ENCODE data around the gene OR52J3. TPM values are rescaled to one million over a fixed set of nuclear protein-coding genes. Genes with fewer than 3 reads are reported as not detected.
"Not testable (repeated sequence)": the region's sequence is repeated elsewhere in the genome, so short reads cannot be mapped to it uniquely, and the experiment has no call there.

The OR52J3 gene
- total RNA-seq: not detected in 2 replicates

- no peak for DNase-seq (ENCODE audit: extremely low read depth, low read depth, low spot score)
Observed at GRCh38 chr11:5046226-5046625, at the start of gene OR52J3. Gene OR52J3 (plus strand): TSS chr11:5046526. CDS start chr11:5046526, 0 bp downstream.

GRCh38 chr11:5004424-5005274 is 41.7 kb upstream of the OR52J3 start:
- DNase-seq (ENCODE audit: extremely low read depth, low read depth, low spot score): no peak

DNA sequence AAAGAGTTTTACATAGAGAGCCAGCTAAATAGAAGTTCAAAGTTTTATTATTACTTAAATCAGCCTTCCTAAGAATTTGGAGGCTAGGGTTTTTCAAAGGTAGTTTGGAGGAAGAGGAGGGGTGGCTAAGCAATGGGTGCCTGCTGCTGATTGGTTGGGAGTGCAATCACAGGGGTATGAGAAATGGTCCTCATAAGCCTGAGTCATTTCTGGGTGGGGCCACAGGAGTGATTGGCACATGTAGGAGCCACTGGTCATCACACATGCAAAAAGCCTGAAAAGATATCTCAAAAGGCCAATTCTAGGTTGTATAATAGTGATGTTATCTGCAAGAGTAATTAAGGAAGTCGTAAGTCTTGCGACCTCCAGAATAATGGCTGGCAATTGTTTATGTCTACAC is 38.8 kb upstream of the OR52J3 start:
- no peak for DNase-seq (ENCODE audit: extremely low read depth, low read depth, low spot score)

- DNase-seq (ENCODE audit: extremely low read depth, low read depth, low spot score): no peak
Observed at GRCh38 chr11:5011254-5011653, 35.1 kb upstream of the OR52J3 start.

DNA sequence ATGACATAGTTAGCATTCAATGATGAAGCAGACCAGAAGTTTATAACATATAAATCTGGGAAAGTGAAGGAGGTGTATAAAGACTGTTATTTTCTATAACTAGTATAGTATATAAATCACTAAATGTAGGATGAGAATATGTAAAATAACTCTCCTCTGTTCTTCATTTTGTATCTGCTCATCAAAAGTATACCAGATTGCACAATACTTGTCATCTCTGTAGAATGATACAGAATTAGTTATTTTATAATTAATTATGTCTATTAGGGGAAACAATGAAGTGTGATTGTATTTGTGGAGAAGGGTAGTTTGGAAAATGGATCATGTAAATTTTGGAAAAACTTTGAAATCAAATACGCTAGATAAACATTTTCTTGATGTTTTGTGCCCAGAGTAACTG is 33.3 kb upstream of the OR52J3 start:
- DNase-seq (ENCODE audit: extremely low read depth, low read depth, low spot score): no peak

DNA sequence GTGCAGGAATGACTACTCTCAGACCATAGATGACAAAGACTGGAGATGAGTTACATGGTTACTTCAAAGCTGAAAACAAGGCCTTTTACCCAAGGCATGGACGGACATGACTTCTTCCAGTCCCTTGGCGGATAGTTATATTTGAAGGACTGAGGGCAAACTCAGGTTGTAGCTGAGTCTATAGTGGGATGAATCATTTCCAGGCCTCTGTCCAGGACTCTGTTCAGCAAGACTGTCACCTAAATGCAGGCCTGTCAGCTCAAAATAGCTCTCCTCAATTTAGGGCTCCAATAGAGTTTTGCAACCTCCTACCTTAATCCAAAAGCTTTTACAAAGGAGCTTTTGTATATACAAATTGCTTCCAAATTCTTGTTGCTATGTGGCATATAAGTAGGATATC is 24.3 kb upstream of the OR52J3 start:
- DNase-seq (ENCODE audit: extremely low read depth, low read depth, low spot score): no peak

DNA sequence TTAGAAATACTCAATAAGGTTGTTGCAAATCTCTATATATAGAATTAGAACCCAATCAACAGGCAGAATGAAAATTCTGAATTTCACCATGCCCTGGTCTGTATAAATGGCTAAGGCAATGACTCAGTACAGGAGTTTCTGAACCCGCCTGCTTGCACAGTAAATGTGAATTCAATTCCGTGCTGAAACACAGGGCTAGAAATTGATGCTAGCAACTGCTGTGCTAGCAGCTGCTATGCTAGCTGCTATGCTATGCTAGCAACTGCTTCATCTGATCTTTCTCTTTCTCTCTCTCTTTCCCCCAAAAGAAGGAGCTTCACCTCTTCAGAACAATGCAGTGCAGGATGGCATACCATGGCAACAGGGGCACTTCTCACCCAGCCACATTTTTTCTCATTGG is 9.7 kb upstream of the OR52J3 start:
- DNase-seq (ENCODE audit: extremely low read depth, low read depth, low spot score): no peak

- no peak for DNase-seq (ENCODE audit: extremely low read depth, low read depth, low spot score)
Observed at GRCh38 chr11:5037926-5038325, 8.4 kb upstream of the OR52J3 start.

DNA sequence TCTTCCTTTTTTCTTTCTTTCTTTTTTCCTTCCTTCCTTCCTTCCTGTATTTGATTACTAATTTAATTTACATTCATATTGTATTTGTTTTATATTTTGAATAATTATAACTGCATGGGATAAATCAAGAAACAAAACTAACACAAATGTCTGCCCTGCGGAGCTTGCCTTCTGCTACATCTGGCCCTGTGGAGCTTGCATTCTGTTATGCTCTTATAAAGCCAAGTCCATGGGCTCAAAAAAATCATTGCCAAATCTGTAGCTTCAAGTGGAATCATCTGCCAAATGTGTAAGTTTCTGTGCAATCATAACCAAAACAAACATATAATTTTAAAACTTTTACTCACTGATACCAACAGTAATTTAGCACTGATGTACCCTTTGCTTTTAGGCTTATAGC is 8.0 kb upstream of the OR52J3 start:
- DNase-seq (ENCODE audit: extremely low read depth, low read depth, low spot score): no peak

DNA sequence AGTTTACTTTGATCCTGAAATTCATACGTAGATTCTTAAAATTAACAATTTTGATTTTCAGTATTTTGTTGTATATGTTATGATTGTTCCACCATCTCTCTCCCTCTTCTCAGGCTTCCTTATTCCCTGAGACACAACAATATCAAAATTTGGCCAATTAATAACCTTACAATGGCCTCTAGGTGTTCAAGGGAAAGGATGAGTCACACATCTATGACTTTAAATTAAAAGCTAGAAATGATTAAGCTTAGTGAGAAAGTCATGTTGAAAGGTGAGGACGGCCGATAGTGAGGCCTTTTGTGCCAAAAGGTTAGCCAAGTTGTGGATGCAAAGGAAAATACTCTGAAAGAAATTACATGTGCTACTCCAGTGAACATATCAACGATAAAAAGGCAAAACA is 5.5 kb upstream of the OR52J3 start:
- no peak for DNase-seq (ENCODE audit: extremely low read depth, low read depth, low spot score)

GRCh38 chr11:5042091-5042490 is 4.2 kb upstream of the OR52J3 start:
- DNase-seq (ENCODE audit: extremely low read depth, low read depth, low spot score): no peak

DNA sequence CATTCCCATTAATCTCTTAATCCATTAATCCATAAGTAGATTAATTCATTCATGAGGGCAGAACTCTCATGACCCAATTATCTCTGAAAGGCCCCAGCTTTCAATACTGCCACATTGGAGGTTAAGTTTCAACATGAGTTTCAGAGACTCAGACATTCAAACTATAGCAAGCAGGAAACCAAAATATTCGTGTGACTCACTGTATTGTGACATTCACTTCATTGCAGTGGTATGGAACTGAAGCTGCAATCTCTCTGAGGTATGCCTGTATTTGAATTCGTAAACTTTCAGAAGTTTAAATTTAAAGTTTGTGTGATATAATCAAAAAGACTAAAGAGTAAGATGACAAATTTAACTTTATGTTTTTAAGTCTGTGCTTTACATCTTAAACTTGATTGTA is 2.9 kb upstream of the OR52J3 start:
- no peak for DNase-seq (ENCODE audit: extremely low read depth, low read depth, low spot score)

- no peak for DNase-seq (ENCODE audit: extremely low read depth, low read depth, low spot score)
Observed at GRCh38 chr11:5046754-5047330, 516 bp downstream of the OR52J3 start.

DNA sequence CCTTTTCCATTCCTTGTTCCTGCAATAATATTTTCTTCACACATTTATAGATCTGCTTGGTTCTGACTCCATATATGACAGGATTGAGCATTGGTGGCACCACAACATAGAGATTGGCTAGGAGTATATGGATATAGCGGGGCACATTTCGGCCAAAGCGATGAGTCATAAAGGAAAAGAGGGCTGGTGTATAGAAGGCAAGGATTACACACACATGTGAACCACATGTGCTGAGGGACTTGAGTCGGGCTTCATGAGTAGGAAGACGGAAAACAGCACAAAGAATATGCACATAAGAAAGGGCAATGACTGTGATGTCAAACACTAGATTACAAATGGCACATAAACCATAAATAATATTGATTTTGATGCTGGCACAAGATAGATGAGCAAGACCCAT is 12.4 kb downstream of the OR52J3 start:
- DNase-seq (ENCODE audit: extremely low read depth, low read depth, low spot score): not testable (repeated sequence)

GRCh38 chr11:5059391-5059790 is 13.1 kb downstream of the OR52J3 start, which contains the start of gene OR52E2:
Gene OR52E2 (minus strand): TSS chr11:5059627. CDS start chr11:5059627, 0 bp downstream.
- DNase-seq (ENCODE audit: extremely low read depth, low read depth, low spot score): no peak

DNA sequence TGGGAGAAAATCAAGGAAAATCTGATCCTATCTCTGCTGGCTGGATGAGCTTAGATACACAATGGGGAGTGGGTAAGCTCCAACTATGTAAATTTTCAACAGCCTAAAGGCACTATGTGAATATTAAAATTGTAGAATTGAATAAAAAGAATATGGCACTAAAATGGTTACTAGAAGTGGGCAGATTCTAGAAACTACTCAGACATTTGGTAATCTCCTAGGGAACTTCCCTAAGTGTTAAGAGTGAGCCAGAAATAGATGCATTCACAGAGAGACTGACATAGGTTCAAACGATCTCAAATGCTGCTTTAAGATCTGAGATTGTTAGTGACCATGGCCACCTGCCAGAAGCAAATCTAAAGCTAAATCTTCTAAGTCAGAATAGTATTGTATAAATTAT is 18.7 kb downstream of the OR52J3 start:
- no peak for DNase-seq (ENCODE audit: extremely low read depth, low read depth, low spot score)

DNA sequence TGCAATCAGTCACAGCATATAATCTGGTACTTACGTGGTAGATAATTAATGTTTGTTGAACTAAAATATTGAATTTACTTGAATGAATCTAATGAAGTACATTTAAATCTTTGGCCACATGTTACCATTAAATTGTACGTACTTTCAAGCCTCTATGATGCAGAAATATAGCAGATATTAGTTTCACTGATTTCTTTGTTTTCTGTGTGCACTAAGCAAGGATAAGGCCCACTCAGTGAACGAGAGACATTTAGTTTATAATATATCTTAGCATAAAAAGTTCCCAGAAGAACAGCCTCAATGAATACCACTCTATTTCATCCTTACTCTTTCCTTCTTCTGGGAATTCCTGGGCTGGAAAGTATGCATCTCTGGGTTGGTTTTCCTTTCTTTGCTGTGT is 22.9 kb downstream of the OR52J3 start, which contains the start of gene OR52E1:
OR52E1 (plus strand) TSS at position 301 of the 400 bp plus-strand sequence.
- DNase-seq (ENCODE audit: extremely low read depth, low read depth, low spot score): no peak

GRCh38 chr11:5071799-5072198 is 25.5 kb downstream of the OR52J3 start:
- DNase-seq (ENCODE audit: extremely low read depth, low read depth, low spot score): no peak

DNA sequence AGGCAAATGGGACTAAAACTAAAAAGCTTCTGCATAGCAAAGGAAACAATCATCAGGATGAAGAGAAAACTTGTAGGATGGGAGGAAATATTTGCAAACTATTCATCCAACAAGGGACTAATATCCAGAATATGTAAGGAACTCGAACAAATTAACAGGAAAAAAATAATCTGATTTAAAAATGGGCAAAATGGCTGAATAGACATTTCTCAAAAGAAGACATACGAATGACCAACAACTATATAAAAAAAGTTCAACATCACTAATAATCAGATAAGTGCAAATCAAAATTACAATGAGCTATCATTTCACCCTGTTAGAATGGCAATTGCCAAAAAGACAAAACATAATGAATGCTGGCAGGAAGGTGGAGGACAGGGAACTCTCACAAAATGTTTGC is 35.1 kb downstream of the OR52J3 start:
- DNase-seq (ENCODE audit: extremely low read depth, low read depth, low spot score): no peak

DNA sequence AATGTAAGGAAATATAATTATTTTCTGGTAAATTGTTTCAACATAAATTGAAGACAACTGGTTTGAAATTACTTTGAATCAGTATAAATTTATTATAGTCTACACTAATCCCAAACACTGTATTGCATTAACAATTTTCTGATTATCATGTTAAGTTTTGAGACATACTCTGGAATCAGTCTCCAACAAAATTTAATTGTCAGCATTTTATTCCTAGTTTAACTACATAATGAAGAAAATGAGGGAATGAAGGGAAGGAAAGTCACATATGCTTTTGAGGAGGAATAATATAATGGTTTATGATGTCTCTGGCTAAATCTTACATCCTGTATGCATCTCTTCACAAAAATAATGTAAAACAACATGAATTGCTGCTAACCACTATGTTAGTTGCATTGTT is 37.3 kb downstream of the OR52J3 start:
- DNase-seq (ENCODE audit: extremely low read depth, low read depth, low spot score): no peak

- DNase-seq (ENCODE audit: extremely low read depth, low read depth, low spot score): no peak
Observed at GRCh38 chr11:5088556-5088955, 42.2 kb downstream of the OR52J3 start.

- no peak for DNase-seq (ENCODE audit: extremely low read depth, low read depth, low spot score)
Observed at GRCh38 chr11:5090668-5091067, 44.3 kb downstream of the OR52J3 start.

Data from glomerular endothelial cell (primary cell).